ENCODE data around the gene ADRB2. TPM values are rescaled to one million over a fixed set of nuclear protein-coding genes. Genes with fewer than 3 reads are reported as not detected.

The ADRB2 gene
- total RNA-seq, 1 donor from 2014 or later: 0.64 TPM

GRCh38 chr5:148866024-148866423 is 39.6 kb downstream of the ADRB2 start:
- Mint-ChIP-seq H3K9me3 (ENCODE audit: unreplicated experiment) (no peaks in the 10 kb centered on the region), H3K27me3 (ENCODE audit: low read depth, unreplicated experiment) (no peaks in the 10 kb centered on the region), H3K27ac (ENCODE audit: unreplicated experiment) (no peak overlapping the region), H3K4me1 (ENCODE audit: low read depth, unreplicated experiment) (peaks cover 3% of the 10 kb centered on the region), H3K4me3 (ENCODE audit: unreplicated experiment) (no peak overlapping the region), H3K36me3 (ENCODE audit: low read depth, unreplicated experiment) (no peaks in the 10 kb centered on the region)
- Histone ChIP-seq H3K79me2 (ENCODE audit: insufficient read depth, low read length) (no peaks in the 10 kb centered on the region), H2AFZ (ENCODE audit: low read depth, low read length) (no peak overlapping the region), H4K20me1 (ENCODE audit: insufficient read depth, low read length) (no peaks in the 10 kb centered on the region), H3K27me3 (ENCODE audit: insufficient read depth, low read length) (no peaks in the 10 kb centered on the region), H3K27ac (ENCODE audit: low read depth, low read length) (no peak overlapping the region), H3K4me1 (ENCODE audit: insufficient read depth, low read length) (no peaks in the 10 kb centered on the region), H3K4me3 (ENCODE audit: insufficient read depth, low read depth, low read length) (no peak overlapping the region), H3K9me3 (ENCODE audit: insufficient read depth, low read depth, low read length) (no peaks in the 10 kb centered on the region), H3K9ac (ENCODE audit: low read length) (no peak overlapping the region), H3K36me3 (ENCODE audit: insufficient read depth, low read length) (no peaks in the 10 kb centered on the region), H3K4me2 (ENCODE audit: low read length) (no peak overlapping the region)
- no peak for DNase-seq (ENCODE audit: low read depth)
- TF ChIP-seq EZH2 (IDR thresholded peaks at IDR 0.05; ENCODE audit: insufficient read depth, low read length): no peak
- TF ChIP-seq, protein P1, sequence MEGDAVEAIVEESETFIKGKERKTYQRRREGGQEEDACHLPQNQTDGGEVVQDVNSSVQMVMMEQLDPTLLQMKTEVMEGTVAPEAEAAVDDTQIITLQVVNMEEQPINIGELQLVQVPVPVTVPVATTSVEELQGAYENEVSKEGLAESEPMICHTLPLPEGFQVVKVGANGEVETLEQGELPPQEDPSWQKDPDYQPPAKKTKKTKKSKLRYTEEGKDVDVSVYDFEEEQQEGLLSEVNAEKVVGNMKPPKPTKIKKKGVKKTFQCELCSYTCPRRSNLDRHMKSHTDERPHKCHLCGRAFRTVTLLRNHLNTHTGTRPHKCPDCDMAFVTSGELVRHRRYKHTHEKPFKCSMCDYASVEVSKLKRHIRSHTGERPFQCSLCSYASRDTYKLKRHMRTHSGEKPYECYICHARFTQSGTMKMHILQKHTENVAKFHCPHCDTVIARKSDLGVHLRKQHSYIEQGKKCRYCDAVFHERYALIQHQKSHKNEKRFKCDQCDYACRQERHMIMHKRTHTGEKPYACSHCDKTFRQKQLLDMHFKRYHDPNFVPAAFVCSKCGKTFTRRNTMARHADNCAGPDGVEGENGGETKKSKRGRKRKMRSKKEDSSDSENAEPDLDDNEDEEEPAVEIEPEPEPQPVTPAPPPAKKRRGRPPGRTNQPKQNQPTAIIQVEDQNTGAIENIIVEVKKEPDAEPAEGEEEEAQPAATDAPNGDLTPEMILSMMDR (IDR thresholded peaks at IDR 0.05; ENCODE audit: insufficient read depth, low read depth, low read length): no peak
- no peak for FAIRE-seq

GRCh38 chr5:148873120-148873519 is 46.7 kb downstream of the ADRB2 start:
- H4K20me1 ChIP-seq (ENCODE audit: insufficient read depth, low read length): no peaks in the 10 kb centered on the region
- no peaks in the 10 kb centered on the region for H3K36me3 ChIP-seq (ENCODE audit: insufficient read depth, low read length)
- Mint-ChIP-seq H3K36me3 (ENCODE audit: low read depth, unreplicated experiment) (no peaks in the 10 kb centered on the region), H3K9me3 (ENCODE audit: unreplicated experiment) (no peaks in the 10 kb centered on the region), H3K4me1 (ENCODE audit: low read depth, unreplicated experiment) (peaks cover 7% of the 10 kb centered on the region), H3K27me3 (ENCODE audit: low read depth, unreplicated experiment) (peaks cover 2% of the 10 kb centered on the region), H3K27ac (ENCODE audit: unreplicated experiment) (no peak overlapping the region), H3K4me3 (ENCODE audit: unreplicated experiment) (no peak overlapping the region)
- H3K4me1 ChIP-seq (ENCODE audit: insufficient read depth, low read length): peaks cover 5% of the 10 kb centered on the region
- H3K9me3 ChIP-seq (ENCODE audit: insufficient read depth, low read depth, low read length): no peaks in the 10 kb centered on the region
- no peaks in the 10 kb centered on the region for H3K79me2 ChIP-seq (ENCODE audit: insufficient read depth, low read length)
- FAIRE-seq (no peak), DNase-seq (ENCODE audit: low read depth) (no peak)
- TF ChIP-seq, protein P1 (IDR thresholded peaks at IDR 0.05; ENCODE audit: insufficient read depth, low read depth, low read length): no peak
- TF ChIP-seq EZH2 (IDR thresholded peaks at IDR 0.05; ENCODE audit: insufficient read depth, low read length): no peak
- H3K4me2 ChIP-seq (ENCODE audit: low read length): no peak overlapping the region
- no peak overlapping the region for H3K4me3 ChIP-seq (ENCODE audit: insufficient read depth, low read depth, low read length)
- no peaks in the 10 kb centered on the region for H3K27me3 ChIP-seq (ENCODE audit: insufficient read depth, low read length)
- H3K9ac ChIP-seq (ENCODE audit: low read length): no peak overlapping the region
- no peak overlapping the region for H3K27ac ChIP-seq (ENCODE audit: low read depth, low read length)
- H2AFZ ChIP-seq (ENCODE audit: low read depth, low read length): no peak overlapping the region

- H3K4me1 Mint-ChIP-seq (ENCODE audit: low read depth, unreplicated experiment): peaks cover 7% of the 10 kb centered on the region
- H3K36me3 Mint-ChIP-seq (ENCODE audit: low read depth, unreplicated experiment): no peaks in the 10 kb centered on the region
- Histone ChIP-seq H2AFZ (ENCODE audit: low read depth, low read length) (no peak overlapping the region), H3K9me3 (ENCODE audit: insufficient read depth, low read depth, low read length) (no peaks in the 10 kb centered on the region), H3K27me3 (ENCODE audit: insufficient read depth, low read length) (no peaks in the 10 kb centered on the region), H3K4me2 (ENCODE audit: low read length) (no peak overlapping the region), H3K79me2 (ENCODE audit: insufficient read depth, low read length) (no peaks in the 10 kb centered on the region), H3K4me1 (ENCODE audit: insufficient read depth, low read length) (peaks cover 5% of the 10 kb centered on the region), H3K27ac (ENCODE audit: low read depth, low read length) (no peak overlapping the region), H3K4me3 (ENCODE audit: insufficient read depth, low read depth, low read length) (no peak overlapping the region), H3K9ac (ENCODE audit: low read length) (no peak overlapping the region), H3K36me3 (ENCODE audit: insufficient read depth, low read length) (no peaks in the 10 kb centered on the region), H4K20me1 (ENCODE audit: insufficient read depth, low read length) (no peaks in the 10 kb centered on the region)
- H3K27me3 Mint-ChIP-seq (ENCODE audit: low read depth, unreplicated experiment): peaks cover 2% of the 10 kb centered on the region
- no peak for FAIRE-seq
- H3K4me3 Mint-ChIP-seq (ENCODE audit: unreplicated experiment): no peak overlapping the region
- H3K9me3 Mint-ChIP-seq (ENCODE audit: unreplicated experiment): no peaks in the 10 kb centered on the region
- DNase-seq (ENCODE audit: low read depth): no peak
- TF ChIP-seq, protein P1 (IDR thresholded peaks at IDR 0.05; ENCODE audit: insufficient read depth, low read depth, low read length): no peak
- no peak for TF ChIP-seq EZH2 (IDR thresholded peaks at IDR 0.05; ENCODE audit: insufficient read depth, low read length)
- no peak overlapping the region for H3K27ac Mint-ChIP-seq (ENCODE audit: unreplicated experiment)
Measured at GRCh38 chr5:148873690-148874485, 47.5 kb downstream of the ADRB2 start.

All from astrocyte (in vitro differentiated cells and primary cell).